ENCODE data around the gene EEF1AKMT1.

Gene EEF1AKMT1

GRCh38 chr13:20729633-20730585 lies 43.9 kb downstream of the EEF1AKMT1 start:
- no peak for TF ChIP-seq CTCF (conservative IDR thresholded peaks at IDR 0.05)
- no peak overlapping the region; the same call in 1 of the 2 replicates for H3K27ac ChIP-seq

GRCh38 chr13:20728579-20729311 lies 45.0 kb downstream of the EEF1AKMT1 start:
- H3K27ac ChIP-seq = peak overlapping the region; percentile 13
- TF ChIP-seq CTCF (conservative IDR thresholded peaks at IDR 0.05) (no peak), ZFX (IDR thresholded peaks at IDR 0.05) (no peak)

GRCh38 chr13:20727856-20728255 lies 45.9 kb downstream of the EEF1AKMT1 start:
- TF ChIP-seq ZFX (IDR thresholded peaks at IDR 0.05) (no peak), CTCF (conservative IDR thresholded peaks at IDR 0.05) (no peak)
- no peak overlapping the region for H3K27ac ChIP-seq

GRCh38 chr13:20721454-20722357 lies 52.1 kb downstream of the EEF1AKMT1 start:
- TF ChIP-seq CTCF (conservative IDR thresholded peaks at IDR 0.05) (no peak), ZFX (IDR thresholded peaks at IDR 0.05) (no peak)
- no peak overlapping the region for H3K27ac ChIP-seq

- H3K27ac ChIP-seq = no peak overlapping the region
- TF ChIP-seq ZFX (IDR thresholded peaks at IDR 0.05) (no peak), CTCF (conservative IDR thresholded peaks at IDR 0.05) (no peak)
These were observed 52.7 kb downstream of the EEF1AKMT1 start for GRCh38 chr13:20721058-20721453.

GRCh38 chr13:20720499-20720898 lies 53.3 kb downstream of the EEF1AKMT1 start:
- no peak overlapping the region for H3K27ac ChIP-seq
- TF ChIP-seq CTCF (conservative IDR thresholded peaks at IDR 0.05) = no peak
- no peak for TF ChIP-seq ZFX (IDR thresholded peaks at IDR 0.05)
